B cell (primary cell): ENCODE results near the gene CAPN10.
A peak's percentile ranks its signal among the peaks of the same experiment; 100 is the strongest.

Experiments used
- CTCF ChIP-seq: fragments of 200-600 bp; IDR thresholded peaks from one replicate; pipeline ENCODE4 v1.8.0; 2022; ENCODE audit warnings: antibody characterized with exemption, mild to moderate bottlenecking
- EZH2 ChIP-seq: IDR thresholded peaks from 2 replicates; pipeline ENCODE4 v1.6.1; 2012; ENCODE audit warnings: borderline replicate concordance, low read depth, mild to moderate bottlenecking, moderate library complexity, low read length; ENCODE audit not compliant: insufficient read depth, poor library complexity, severe bottlenecking

- TF ChIP-seq CTCF = peak; percentile 13
- no peak for TF ChIP-seq EZH2
These were observed 6.5 kb upstream of the CAPN10 start for GRCh38 chr2:240579771-240580614.
